ENCODE data around the gene NATD1.
A peak's percentile ranks its signal among the peaks of the same experiment; 100 is the strongest.

NATD1 gene

GRCh38 chr17:21239680-21240368, 13.4 kb downstream of the NATD1 start:
- TF ChIP-seq CTCF (IDR thresholded peaks at IDR 0.05; ENCODE audit: insufficient read depth, low read depth, low read length, missing control alignments) = peak; percentile 49
- H3K4me3 ChIP-seq (ENCODE audit: low read length) = no peak overlapping the region
- peak; percentile 33 for DNase-seq (ENCODE audit: low read depth)

GRCh38 chr17:21235921-21236320, 17.3 kb downstream of the NATD1 start:
- TF ChIP-seq CTCF (IDR thresholded peaks at IDR 0.05; ENCODE audit: insufficient read depth, low read depth, low read length, missing control alignments) = no peak
- DNase-seq (ENCODE audit: low read depth) = no peak

GRCh38 chr17:21233581-21234347, 19.4 kb downstream of the NATD1 start:
- DNase-seq (ENCODE audit: low read depth) = no peak
- TF ChIP-seq CTCF (IDR thresholded peaks at IDR 0.05; ENCODE audit: insufficient read depth, low read depth, low read length, missing control alignments) = no peak
- H3K4me3 ChIP-seq (ENCODE audit: low read length) = no peak overlapping the region

More at GRCh38 chr17:21235921-21236320, 17.3 kb downstream of the NATD1 start:
- H3K4me3 ChIP-seq (ENCODE audit: low read length) = no peak overlapping the region

- no peak overlapping the region for H3K4me3 ChIP-seq (ENCODE audit: low read length)
- DNase-seq (ENCODE audit: low read depth) = no peak
- no peak for TF ChIP-seq CTCF (IDR thresholded peaks at IDR 0.05; ENCODE audit: insufficient read depth, low read depth, low read length, missing control alignments)
Measured at GRCh38 chr17:21232033-21232749, 21.0 kb downstream of the NATD1 start.

GRCh38 chr17:21231533-21231932, 21.7 kb downstream of the NATD1 start:
- DNase-seq (ENCODE audit: low read depth) = no peak
- TF ChIP-seq CTCF (IDR thresholded peaks at IDR 0.05; ENCODE audit: insufficient read depth, low read depth, low read length, missing control alignments) = no peak
- H3K4me3 ChIP-seq (ENCODE audit: low read length) = no peak overlapping the region

DNA sequence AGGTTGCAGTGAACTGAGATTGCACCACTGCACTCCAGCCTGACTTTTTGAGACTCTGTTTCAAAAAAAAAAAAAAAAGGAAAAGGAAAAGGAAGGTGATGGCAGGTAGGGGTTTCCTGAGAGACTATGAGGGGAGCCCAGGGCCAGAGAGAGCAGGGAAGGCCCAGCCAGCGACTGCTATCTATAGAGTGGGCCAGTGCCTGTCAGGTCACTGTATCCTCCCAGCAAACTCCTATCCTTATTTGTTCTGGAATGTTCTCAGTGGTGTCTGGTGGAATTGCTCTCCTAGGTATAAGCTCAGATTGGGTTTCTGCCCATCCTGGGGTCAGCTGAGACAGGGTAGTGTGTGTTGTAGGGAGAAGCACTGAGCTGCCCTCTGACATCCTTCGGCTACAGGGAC, 24.4 kb downstream of the NATD1 start:
- DNase-seq (ENCODE audit: low read depth) = no peak
- no peak overlapping the region for H3K4me3 ChIP-seq (ENCODE audit: low read length)
- TF ChIP-seq CTCF (IDR thresholded peaks at IDR 0.05; ENCODE audit: insufficient read depth, low read depth, low read length, missing control alignments) = no peak

Measured in epithelial cell of esophagus (primary cell).